Measurements from ENCODE around the gene BAZ1B.

DNA sequence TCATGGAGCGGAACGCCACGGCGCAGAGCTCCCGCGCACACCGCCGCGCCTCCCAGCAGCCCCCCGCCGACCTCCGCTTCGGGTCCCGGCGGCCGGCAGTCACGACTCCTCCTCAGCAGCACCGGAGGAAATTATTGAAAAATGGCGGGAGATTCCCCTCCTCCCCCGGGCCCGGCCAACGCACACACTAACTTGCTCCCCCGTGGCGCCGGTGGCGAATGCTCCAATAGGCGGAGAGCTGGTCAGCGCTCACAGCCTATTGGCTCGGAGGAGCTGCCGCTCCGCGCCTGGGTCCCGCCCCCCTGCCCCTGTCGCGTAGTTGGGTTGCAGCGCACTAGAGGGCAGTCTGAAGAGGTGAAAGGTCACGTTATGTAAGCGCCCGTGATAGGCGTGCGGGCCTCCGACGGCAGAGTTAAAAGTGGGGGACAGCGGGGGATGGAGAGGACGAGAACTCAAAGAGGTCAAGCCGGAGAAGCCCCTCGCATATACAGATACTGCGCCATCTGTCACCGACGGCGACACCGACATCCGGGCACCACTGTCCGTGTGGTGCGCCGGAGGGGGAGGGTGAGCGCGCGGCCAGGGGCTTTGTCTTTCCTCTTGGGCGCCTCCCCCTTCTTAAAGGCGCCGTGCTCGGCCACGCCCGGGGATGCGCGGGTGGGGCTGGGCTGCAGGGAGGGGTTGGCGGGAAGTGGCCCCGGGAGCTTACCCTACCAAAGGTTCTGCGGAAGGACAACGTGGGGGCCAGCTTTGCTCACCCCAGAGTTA lies at the start of gene BAZ1B:
- TF ChIP-seq GATA3 (IDR thresholded peaks at IDR 0.05; ENCODE audit: low read depth, low read length) = no peak
- TF ChIP-seq GATA2 (IDR thresholded peaks at IDR 0.05; ENCODE audit: low read depth, low read length) = no peak
